Measurements from ENCODE around the gene TCEAL8. TPM values are rescaled to one million over a fixed set of nuclear protein-coding genes. Genes with fewer than 3 reads are reported as not detected.

TCEAL8 gene
- total RNA-seq, 1 donor from 2014 or later: 99.2 TPM

Other genes with a start within 250 kb of the TCEAL8 start
- gene BEX1, start 191.0 kb downstream of the TCEAL8 start, total RNA-seq: 1.0 TPM
- not detected for gene NXF3, start 162.0 kb downstream of the TCEAL8 start, total RNA-seq
- 13.6 TPM for gene BEX4, start 40.0 kb downstream of the TCEAL8 start, total RNA-seq
- 0.52 TPM for gene TCEAL5, start 21.6 kb upstream of the TCEAL8 start, total RNA-seq
- gene BEX2, start 55.8 kb upstream of the TCEAL8 start, total RNA-seq: 21.4 TPM
- 112 TPM for gene TCEAL7, start 75.1 kb upstream of the TCEAL8 start, total RNA-seq
- gene TCEAL9, start 101.4 kb upstream of the TCEAL8 start, total RNA-seq: 74.1 TPM
- gene BEX3, start 121.4 kb upstream of the TCEAL8 start, total RNA-seq: 110 TPM

Measured in skeletal muscle tissue (tissue), 1 donor.